Measurements from ENCODE around the gene SKAP2. TPM values are rescaled to one million over a fixed set of nuclear protein-coding genes. Genes with fewer than 3 reads are reported as not detected.

SKAP2 gene
- total RNA-seq, 1 donor from 2014 or later: 25.5 TPM

DNA sequence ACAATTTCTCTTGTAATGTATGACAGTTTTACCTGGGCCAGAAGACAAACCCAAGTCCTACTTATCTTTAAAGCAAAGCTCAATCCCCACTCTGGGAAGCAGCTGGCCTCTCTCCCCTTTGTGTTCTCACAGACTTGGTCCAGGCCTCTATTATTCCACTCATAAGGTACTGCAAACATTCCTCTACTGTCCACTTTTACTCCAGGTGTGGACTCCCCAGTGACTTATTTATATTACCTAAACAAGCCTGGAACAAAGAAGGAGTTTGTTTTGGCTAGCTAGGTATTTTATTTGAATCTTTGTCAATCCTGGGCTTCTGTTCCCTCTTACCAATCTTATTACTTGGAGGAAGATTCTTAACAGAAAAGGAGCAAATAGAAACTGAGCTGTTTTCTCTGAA lies 163.5 kb downstream of the SKAP2 start:
- Mint-ChIP-seq H3K4me3 (no peak overlapping the region), H3K27me3 (no peaks in the 10 kb centered on the region), H3K27ac (no peak overlapping the region)

GRCh38 chr7:26700386-26700785 lies 164.0 kb downstream of the SKAP2 start:
- no peak for TF ChIP-seq CTCF (conservative IDR thresholded peaks at IDR 0.05)
- H3K36me3 Mint-ChIP-seq: no peaks in the 10 kb centered on the region
- no peaks in the 10 kb centered on the region for H3K27me3 Mint-ChIP-seq
- H3K27ac Mint-ChIP-seq: no peak overlapping the region
- H3K4me3 Mint-ChIP-seq: no peak overlapping the region
- H3K9me3 Mint-ChIP-seq: no peaks in the 10 kb centered on the region
- peaks cover 12% of the 10 kb centered on the region for H3K4me1 Mint-ChIP-seq (ENCODE audit: unreplicated experiment)
- DNase-seq (ENCODE audit: extremely low spot score, unreplicated experiment): no peak

More for the DNA sequence above, 163.5 kb downstream of the SKAP2 start:
- TF ChIP-seq CTCF (conservative IDR thresholded peaks at IDR 0.05): no peak
- Mint-ChIP-seq H3K9me3 (no peaks in the 10 kb centered on the region), H3K4me1 (ENCODE audit: unreplicated experiment) (peaks cover 12% of the 10 kb centered on the region), H3K36me3 (no peaks in the 10 kb centered on the region)
- no peak for DNase-seq (ENCODE audit: extremely low spot score, unreplicated experiment)

GRCh38 chr7:26699766-26700165 lies 164.6 kb downstream of the SKAP2 start:
- H3K4me1 Mint-ChIP-seq (ENCODE audit: unreplicated experiment): peaks cover 10% of the 10 kb centered on the region
- H3K27ac Mint-ChIP-seq: no peak overlapping the region
- H3K27me3 Mint-ChIP-seq: no peaks in the 10 kb centered on the region
- no peak overlapping the region for H3K4me3 Mint-ChIP-seq
- H3K36me3 Mint-ChIP-seq: no peaks in the 10 kb centered on the region
- no peak for DNase-seq (ENCODE audit: extremely low spot score, unreplicated experiment)
- TF ChIP-seq CTCF (conservative IDR thresholded peaks at IDR 0.05): no peak
- H3K9me3 Mint-ChIP-seq: no peaks in the 10 kb centered on the region

DNA sequence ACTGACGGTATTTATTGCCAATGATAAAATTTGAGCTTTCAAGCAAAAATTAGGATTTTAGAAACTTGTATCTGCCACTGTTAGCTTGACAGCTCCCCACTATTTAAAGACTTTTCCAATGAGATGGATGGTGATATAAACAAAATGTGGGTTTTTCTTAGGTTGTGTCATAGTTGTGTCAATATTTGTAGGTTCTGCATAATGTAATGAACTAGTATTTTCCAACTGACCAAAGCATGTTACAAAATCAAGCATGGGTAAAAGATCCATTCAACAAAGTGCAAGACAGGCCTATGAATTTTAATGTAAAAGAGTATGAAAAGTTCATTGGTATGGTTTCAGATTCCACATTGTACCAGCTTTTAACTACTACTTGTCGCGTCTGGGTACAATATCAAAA lies 165.6 kb downstream of the SKAP2 start:
- TF ChIP-seq CTCF (conservative IDR thresholded peaks at IDR 0.05): no peak
- Mint-ChIP-seq H3K36me3 (no peaks in the 10 kb centered on the region), H3K4me1 (ENCODE audit: unreplicated experiment) (peaks cover 12% of the 10 kb centered on the region), H3K4me3 (no peak overlapping the region), H3K27me3 (no peaks in the 10 kb centered on the region), H3K9me3 (no peaks in the 10 kb centered on the region), H3K27ac (no peak overlapping the region)
- no peak for DNase-seq (ENCODE audit: extremely low spot score, unreplicated experiment)

DNA sequence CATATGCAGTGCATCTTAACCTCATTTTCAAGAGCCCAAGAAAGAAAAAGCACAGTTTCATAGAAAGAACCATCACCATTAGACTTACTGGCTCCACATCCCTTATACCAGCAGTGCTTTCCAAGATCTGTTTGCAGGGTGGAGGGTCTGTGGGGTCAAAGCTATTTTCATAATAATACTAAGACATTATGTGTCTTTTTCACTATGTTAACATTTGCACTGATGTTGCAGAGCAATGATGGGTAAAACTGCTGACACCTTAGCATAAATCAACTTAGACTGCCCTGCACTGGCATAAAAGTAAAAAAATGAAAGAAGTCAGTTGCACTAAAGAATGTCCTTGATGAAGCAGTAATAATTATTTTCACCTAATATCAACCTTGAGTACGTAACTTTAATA lies 166.2 kb downstream of the SKAP2 start:
- no peak for DNase-seq (ENCODE audit: extremely low spot score, unreplicated experiment)
- Mint-ChIP-seq H3K27ac (no peak overlapping the region), H3K36me3 (no peaks in the 10 kb centered on the region), H3K4me1 (ENCODE audit: unreplicated experiment) (peaks cover 12% of the 10 kb centered on the region), H3K27me3 (no peaks in the 10 kb centered on the region), H3K4me3 (no peak overlapping the region), H3K9me3 (no peaks in the 10 kb centered on the region)
- TF ChIP-seq CTCF (conservative IDR thresholded peaks at IDR 0.05): no peak

- Mint-ChIP-seq H3K9me3 (no peaks in the 10 kb centered on the region), H3K27me3 (no peaks in the 10 kb centered on the region), H3K4me1 (ENCODE audit: unreplicated experiment) (peaks cover 16% of the 10 kb centered on the region), H3K27ac (no peak overlapping the region), H3K36me3 (no peaks in the 10 kb centered on the region), H3K4me3 (no peak overlapping the region)
- no peak for TF ChIP-seq CTCF (conservative IDR thresholded peaks at IDR 0.05)
- no peak for DNase-seq (ENCODE audit: extremely low spot score, unreplicated experiment)
Observed at GRCh38 chr7:26696978-26697377, 167.4 kb downstream of the SKAP2 start.

Measured in type B pancreatic cell (in vitro differentiated cells).